Right lobe of liver (tissue), 4 donors: Measurements from ENCODE around the gene SPECC1L.
"Not testable (repeated sequence)": the region's sequence is repeated elsewhere in the genome, so short reads cannot be mapped to it uniquely, and the experiment has no call there.

Source experiments
- POLR2A ChIP-seq: fragments of 450-650 bp; IDR thresholded peaks from one replicate; pipeline ENCODE4 v1.6.1; 2017; ENCODE audit warnings: antibody characterized with exemption, mild to moderate bottlenecking
- TF ChIP-seq, protein P1 (sequence below), 4 donors: fragments of 200-600 bp in 3 of 4; fragments of 450-650 bp in 1 of 4; IDR thresholded peaks; one replicate each; pipeline versions ENCODE4 v1.5.1 to v1.8.0; 2016 to 2022; ENCODE audit warnings: antibody characterized with exemption in 4 of 4, mild to moderate bottlenecking in 2 of 4
- donor health status: DM: no; HTN: no; CAD: no.
- donor health status: DM: no; HTN: no; CAD: no.
- donor health status: DM: no; HTN: yes; CAD: no.

DNA sequence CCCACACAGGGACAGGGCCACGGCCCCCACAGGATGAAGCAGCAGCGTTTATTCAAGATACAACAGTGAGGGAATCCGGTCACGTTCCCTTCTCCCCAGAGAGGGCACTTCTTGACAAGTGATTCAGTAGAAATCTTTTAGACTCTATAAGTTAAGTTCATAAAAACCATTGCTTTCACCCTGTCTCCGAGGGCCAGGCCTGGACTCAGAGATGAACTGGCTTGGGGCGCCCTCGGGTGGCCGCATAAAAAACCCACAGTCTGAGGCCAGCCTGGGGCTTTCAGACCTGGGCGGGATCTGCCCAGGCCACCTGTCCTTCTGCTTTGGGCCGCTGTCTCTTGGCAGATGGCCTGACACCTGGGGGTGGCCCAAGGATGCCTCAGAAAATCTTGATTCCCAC, 11.2 kb upstream of the SPECC1L start:
- not testable (repeated sequence) for TF ChIP-seq POLR2A
- TF ChIP-seq, protein P1, sequence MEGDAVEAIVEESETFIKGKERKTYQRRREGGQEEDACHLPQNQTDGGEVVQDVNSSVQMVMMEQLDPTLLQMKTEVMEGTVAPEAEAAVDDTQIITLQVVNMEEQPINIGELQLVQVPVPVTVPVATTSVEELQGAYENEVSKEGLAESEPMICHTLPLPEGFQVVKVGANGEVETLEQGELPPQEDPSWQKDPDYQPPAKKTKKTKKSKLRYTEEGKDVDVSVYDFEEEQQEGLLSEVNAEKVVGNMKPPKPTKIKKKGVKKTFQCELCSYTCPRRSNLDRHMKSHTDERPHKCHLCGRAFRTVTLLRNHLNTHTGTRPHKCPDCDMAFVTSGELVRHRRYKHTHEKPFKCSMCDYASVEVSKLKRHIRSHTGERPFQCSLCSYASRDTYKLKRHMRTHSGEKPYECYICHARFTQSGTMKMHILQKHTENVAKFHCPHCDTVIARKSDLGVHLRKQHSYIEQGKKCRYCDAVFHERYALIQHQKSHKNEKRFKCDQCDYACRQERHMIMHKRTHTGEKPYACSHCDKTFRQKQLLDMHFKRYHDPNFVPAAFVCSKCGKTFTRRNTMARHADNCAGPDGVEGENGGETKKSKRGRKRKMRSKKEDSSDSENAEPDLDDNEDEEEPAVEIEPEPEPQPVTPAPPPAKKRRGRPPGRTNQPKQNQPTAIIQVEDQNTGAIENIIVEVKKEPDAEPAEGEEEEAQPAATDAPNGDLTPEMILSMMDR (IDR thresholded peaks at IDR 0.05): peak; percentile 34 to 68 (median 46)
